KMS-11 (cell line): Measurements from ENCODE around the gene PSMA2.

Experiments used
- H2AFZ ChIP-seq: fragments of 200-600 bp; sonication (generic); 2 replicates; pipeline ENCODE4 v1.6.1; 2016; ENCODE audit warnings: antibody characterized with exemption, mixed run types, low read depth
- H3K27ac ChIP-seq: fragments of 200-600 bp; sonication (generic); 2 replicates; pipeline ENCODE4 v1.6.1; 2016; ENCODE audit warnings: mild to moderate bottlenecking, mixed run types
- H3K27me3 ChIP-seq: fragments of 200-600 bp; sonication (generic); 2 replicates; pipeline ENCODE4 v1.6.1; 2017; ENCODE audit warnings: mild to moderate bottlenecking, low read depth, mixed run types, moderate library complexity; ENCODE audit not compliant: insufficient read depth
- H3K36me3 ChIP-seq: fragments of 200-600 bp; sonication (generic); 2 replicates; pipeline ENCODE4 v1.6.1; 2017; ENCODE audit warnings: mild to moderate bottlenecking, mixed run types; ENCODE audit not compliant: insufficient read depth
- H3K4me1 ChIP-seq: fragments of 200-600 bp; sonication (generic); 2 replicates; pipeline ENCODE4 v1.6.1; 2016; ENCODE audit warnings: mild to moderate bottlenecking, low read depth, mixed run types; ENCODE audit not compliant: poor library complexity, severe bottlenecking
- H3K4me2 ChIP-seq: fragments of 200-600 bp; sonication (generic); 2 replicates; pipeline ENCODE4 v1.7.0; 2016; ENCODE audit warnings: mild to moderate bottlenecking, mixed run types
- H3K4me3 ChIP-seq: fragments of 200-600 bp; sonication (generic); IDR thresholded peaks from 2 replicates; pipeline ENCODE4 v1.6.1; 2017; ENCODE audit warnings: low read depth, low read length, mixed read lengths; ENCODE audit not compliant: insufficient read depth
- H3K79me2 ChIP-seq: fragments of 200-600 bp; sonication (generic); 2 replicates; pipeline ENCODE4 v1.6.1; 2016; ENCODE audit warnings: low read depth, mixed run types; ENCODE audit not compliant: insufficient read depth
- H3K9ac ChIP-seq: fragments of 200-600 bp; sonication (generic); 2 replicates; pipeline ENCODE4 v1.6.1; 2016; ENCODE audit warnings: mild to moderate bottlenecking, mixed run types
- H4K20me1 ChIP-seq: fragments of 200-600 bp; sonication (generic); 2 replicates; pipeline ENCODE4 v1.6.1; 2016; ENCODE audit warnings: mild to moderate bottlenecking, mixed run types; ENCODE audit not compliant: insufficient read depth
- CTCF ChIP-seq: fragments of 200-600 bp; sonication (generic); conservative IDR thresholded peaks from 2 replicates; pipeline ENCODE4 v1.6.1; 2017; ENCODE audit warnings: low read depth, mild to moderate bottlenecking, antibody characterized with exemption, low read length, moderate library complexity, mixed read lengths

PSMA2 gene

GRCh38 chr7:42926204-42926603 lies 5.8 kb downstream of the PSMA2 start:
- Histone ChIP-seq H3K4me1 (peaks cover 83% of the 10 kb centered on the region), H3K27me3 (no peaks in the 10 kb centered on the region), H3K4me3 (no peak overlapping the region), H2AFZ (no peak overlapping the region), H4K20me1 (peaks cover 27% of the 10 kb centered on the region), H3K4me2 (no peak overlapping the region), H3K27ac (no peak overlapping the region), H3K36me3 (peaks cover 31% of the 10 kb centered on the region; the same call in 1 of the 2 replicates), H3K9ac (no peak overlapping the region), H3K79me2 (peaks cover 66% of the 10 kb centered on the region)
- no peak for TF ChIP-seq CTCF

DNA sequence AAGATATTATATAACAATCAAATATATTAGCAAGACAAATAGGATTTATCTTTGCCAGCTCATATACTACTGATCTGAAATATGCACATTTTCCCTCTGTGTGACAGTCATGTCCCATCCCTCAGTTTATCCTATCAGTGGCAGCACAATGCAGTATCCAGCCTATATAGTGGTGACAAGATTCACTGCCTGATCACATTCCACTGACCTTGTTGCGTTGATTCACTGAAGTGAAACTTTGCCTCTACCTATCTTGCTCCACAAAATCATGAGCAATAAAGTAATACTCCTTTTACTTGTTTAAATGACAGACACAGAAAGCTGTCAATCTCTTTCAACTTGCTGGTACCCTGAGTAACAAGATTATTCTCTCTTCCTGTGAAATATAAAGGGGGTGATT lies 6.3 kb downstream of the PSMA2 start:
- H3K4me3 ChIP-seq: no peak overlapping the region
- H3K36me3 ChIP-seq: peaks cover 32% of the 10 kb centered on the region; the same call in 1 of the 2 replicates

DNA sequence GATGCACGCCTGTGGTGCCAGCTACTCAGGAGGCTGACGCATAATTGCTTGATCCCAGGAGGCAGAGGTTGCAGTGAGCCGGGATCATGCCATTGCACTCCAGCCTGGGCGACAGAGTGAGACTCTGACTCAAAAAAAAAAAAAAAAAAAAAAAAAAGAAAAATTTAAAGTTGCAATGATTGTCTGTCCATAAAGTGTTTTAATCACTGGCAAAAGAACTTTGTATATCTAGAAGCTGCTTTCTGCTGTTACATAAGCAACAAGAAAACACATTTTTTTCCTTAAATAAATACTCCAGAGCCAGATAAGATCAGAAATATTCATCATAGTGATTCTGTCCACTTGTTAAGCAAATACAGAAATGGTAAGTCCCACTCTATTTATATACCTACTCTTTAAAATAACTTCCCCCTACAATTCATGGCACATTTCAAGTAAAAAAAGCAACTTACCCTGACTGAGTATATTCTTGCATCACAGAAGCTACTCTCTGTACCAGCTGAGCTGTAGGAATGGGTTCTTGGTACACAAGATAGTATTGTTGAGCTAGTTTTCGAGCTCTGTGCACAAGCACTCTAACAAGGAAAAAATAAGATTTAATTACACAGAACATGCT lies 7.6 kb downstream of the PSMA2 start:
- Histone ChIP-seq H2AFZ (no peak overlapping the region), H4K20me1 (peaks cover 12% of the 10 kb centered on the region), H3K79me2 (peaks cover 47% of the 10 kb centered on the region), H3K27ac (no peak overlapping the region), H3K4me1 (peaks cover 69% of the 10 kb centered on the region), H3K9ac (no peak overlapping the region), H3K36me3 (peaks cover 32% of the 10 kb centered on the region; the same call in 1 of the 2 replicates), H3K4me2 (0 out of 2 replicates have a peak overlapping the region, but pooled peaks have one; percentile 22), H3K4me3 (no peak overlapping the region), H3K27me3 (no peaks in the 10 kb centered on the region)
- TF ChIP-seq CTCF: no peak

More for the DNA sequence above, 6.3 kb downstream of the PSMA2 start:
- no peak for TF ChIP-seq CTCF
- H3K9ac ChIP-seq: no peak overlapping the region
- H3K27ac ChIP-seq: no peak overlapping the region
- peaks cover 82% of the 10 kb centered on the region for H3K4me1 ChIP-seq
- H3K4me2 ChIP-seq: no peak overlapping the region
- no peaks in the 10 kb centered on the region for H3K27me3 ChIP-seq
- no peak overlapping the region for H2AFZ ChIP-seq
- H4K20me1 ChIP-seq: peaks cover 23% of the 10 kb centered on the region
- peaks cover 60% of the 10 kb centered on the region for H3K79me2 ChIP-seq

DNA sequence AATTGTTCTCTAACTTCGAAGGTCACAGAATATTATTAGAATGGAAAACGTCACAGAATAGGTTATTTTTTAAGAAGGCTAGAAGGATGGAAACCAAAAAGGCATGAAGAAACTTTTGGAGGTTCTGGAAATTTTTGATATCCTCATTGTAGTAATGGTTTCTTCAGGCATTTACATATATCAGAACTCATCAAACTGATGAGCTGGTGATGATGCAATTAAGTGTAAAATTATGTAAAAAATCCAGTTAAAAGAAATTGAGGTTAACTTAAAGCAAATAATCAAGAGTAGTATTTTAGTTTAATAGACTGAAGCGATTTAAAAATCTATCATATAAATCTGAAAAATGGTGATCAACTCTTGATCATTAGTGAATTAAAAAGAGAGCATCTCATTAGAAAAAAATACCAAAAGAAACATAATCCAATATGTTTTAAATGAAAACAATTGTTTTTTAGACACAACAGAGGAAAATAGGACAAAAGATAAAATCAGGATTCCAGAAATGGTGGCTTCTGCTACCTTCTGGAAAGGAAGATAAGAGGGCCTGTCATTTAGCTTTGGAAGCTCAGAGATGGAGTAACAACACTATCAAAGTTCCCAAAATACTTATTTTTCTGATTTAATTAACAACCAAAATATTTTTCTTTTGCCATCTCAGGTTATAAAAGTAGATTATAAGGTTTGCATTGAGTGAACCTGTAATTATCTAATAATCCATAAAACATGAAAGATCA lies 9.8 kb downstream of the PSMA2 start:
- H3K79me2 ChIP-seq: peaks cover 26% of the 10 kb centered on the region

More for the DNA sequence above, 9.8 kb downstream of the PSMA2 start:
- Histone ChIP-seq H4K20me1 (peaks cover 2% of the 10 kb centered on the region; the same call in 1 of the 2 replicates), H2AFZ (no peak overlapping the region), H3K27ac (no peak overlapping the region), H3K9ac (no peak overlapping the region), H3K4me3 (no peak overlapping the region), H3K27me3 (no peaks in the 10 kb centered on the region), H3K4me2 (no peak overlapping the region), H3K36me3 (peaks cover 33% of the 10 kb centered on the region; the same call in 1 of the 2 replicates), H3K4me1 (peaks cover 49% of the 10 kb centered on the region)
- TF ChIP-seq CTCF: no peak
